ENCODE results near the gene SLC35C1.

- no peak for TF ChIP-seq CTCF (IDR thresholded peaks at IDR 0.05)
- TF ChIP-seq EZH2 (IDR thresholded peaks at IDR 0.05; ENCODE audit: borderline replicate concordance, insufficient read depth, low read depth, low read length, poor library complexity, severe bottlenecking), result no peak
Observed at GRCh38 chr11:45820211-45820857, 15.4 kb downstream of the SLC35C1 start.

Data from B cell (primary cell).